Osteoblast (primary cell): ENCODE results near the gene SECTM1. TPM values are rescaled to one million over a fixed set of nuclear protein-coding genes. Genes with fewer than 3 reads are reported as not detected.
"Not testable (repeated sequence)": the region's sequence is repeated elsewhere in the genome, so short reads cannot be mapped to it uniquely, and the experiment has no call there.

Source experiments
- DNase-seq: peaks from one replicate; pipeline ENCODE4 v3.0.0; 2011; ENCODE audit warnings: low spot score, mixed read lengths; ENCODE audit not compliant: insufficient read length; ENCODE audit errors: missing footprints
- H2AFZ ChIP-seq: 2 replicates; pipeline ENCODE4 v1.6.0; 2011; ENCODE audit warnings: mild to moderate bottlenecking, low read length
- H3K27ac ChIP-seq: 2 replicates; pipeline ENCODE4 v1.5.1; 2011; ENCODE audit warnings: mild to moderate bottlenecking, low read depth, low read length, moderate library complexity
- H3K27me3 ChIP-seq: 2 replicates; pipeline ENCODE4 v1.6.0; 2012; ENCODE audit warnings: mild to moderate bottlenecking, control low read depth, inconsistent platforms, low read length, moderate library complexity; ENCODE audit not compliant: insufficient read depth
- H3K36me3 ChIP-seq: 2 replicates; pipeline ENCODE4 v1.5.1; 2011; ENCODE audit warnings: mild to moderate bottlenecking, low read length, control low read depth, moderate library complexity; ENCODE audit not compliant: insufficient read depth
- H3K4me1 ChIP-seq: 2 replicates; pipeline ENCODE4 v1.5.1; 2011; ENCODE audit warnings: mild to moderate bottlenecking, low read length, control low read depth, moderate library complexity; ENCODE audit not compliant: insufficient read depth
- H3K4me2 ChIP-seq: 2 replicates; pipeline ENCODE4 v1.6.0; 2011; ENCODE audit warnings: mild to moderate bottlenecking, low read length; ENCODE audit not compliant: insufficient read depth
- H3K4me3 ChIP-seq: fragments of 200-600 bp; sonication (generic); 3 replicates; pipeline ENCODE4 v1.5.1; 2012; ENCODE audit warnings: mild to moderate bottlenecking, low read length, inconsistent platforms; ENCODE audit not compliant: insufficient read depth
- H3K79me2 ChIP-seq: 2 replicates; pipeline ENCODE4 v1.6.0; 2012; ENCODE audit warnings: mild to moderate bottlenecking, low read length, control low read depth, inconsistent platforms; ENCODE audit not compliant: insufficient read depth
- H3K9me3 ChIP-seq: 2 replicates; pipeline ENCODE4 v1.5.1; 2011; ENCODE audit warnings: low read depth, low read length, control low read depth
- H4K20me1 ChIP-seq: 2 replicates; pipeline ENCODE4 v1.6.0; 2012; ENCODE audit warnings: mild to moderate bottlenecking, low read length, control low read depth; ENCODE audit not compliant: insufficient read depth
- total RNA-seq: library from RNA; depleted of rRNA; stranded (reverse); fragments of >200 nt; gene quantifications from 2 replicates; pipeline ENCODE4 v1.2.3, GENCODE V29; 2012
- TF ChIP-seq, protein P1 (sequence below): IDR thresholded peaks from 2 replicates; pipeline ENCODE4 v1.5.1; 2011; ENCODE audit warnings: mild to moderate bottlenecking, low read depth, low read length, moderate library complexity; ENCODE audit errors: extremely low read depth

SECTM1 gene
- total RNA-seq, 1 donor = 5.8 TPM

GRCh38 chr17:82365606-82366295 lies 32.2 kb upstream of the SECTM1 start:
- DNase-seq = peak; percentile 60

DNA sequence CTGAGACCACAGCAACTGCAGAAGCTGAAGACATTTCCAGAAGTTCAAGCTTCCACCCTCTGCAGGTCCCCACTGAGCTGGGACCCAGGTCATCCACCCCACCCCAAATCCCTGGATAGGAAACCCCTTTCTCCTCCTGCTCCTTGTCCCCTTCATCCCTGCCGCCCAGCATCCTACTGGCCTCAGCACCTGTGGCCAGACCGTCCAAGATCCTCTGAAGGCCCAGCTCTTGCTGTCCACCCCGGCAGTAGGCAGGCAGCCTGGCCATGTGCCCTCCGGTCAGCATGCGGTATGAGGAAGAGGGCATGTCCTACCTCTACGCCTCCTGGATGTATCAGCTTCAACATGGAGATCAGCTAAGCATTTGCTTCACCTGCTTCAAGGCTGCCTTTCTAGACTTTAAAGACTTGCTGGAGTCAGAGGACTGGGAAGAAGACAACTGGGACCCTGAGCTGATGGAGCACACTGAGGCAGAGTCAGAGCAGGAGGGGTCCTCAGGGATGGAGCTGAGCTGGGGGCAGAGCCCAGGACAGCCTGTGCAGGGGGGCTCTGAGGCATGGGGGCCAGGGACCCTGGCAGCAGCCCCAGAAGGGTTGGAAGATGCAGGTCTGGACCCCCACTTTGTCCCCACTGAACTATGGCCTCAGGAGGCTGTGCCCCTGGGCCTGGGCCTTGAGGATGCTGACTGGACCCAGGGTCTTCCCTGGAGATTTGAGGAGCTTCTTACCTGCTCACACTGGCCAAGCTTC lies 28.5 kb upstream of the SECTM1 start:
- H3K9me3 ChIP-seq = no peaks in the 10 kb centered on the region
- TF ChIP-seq, protein P1, sequence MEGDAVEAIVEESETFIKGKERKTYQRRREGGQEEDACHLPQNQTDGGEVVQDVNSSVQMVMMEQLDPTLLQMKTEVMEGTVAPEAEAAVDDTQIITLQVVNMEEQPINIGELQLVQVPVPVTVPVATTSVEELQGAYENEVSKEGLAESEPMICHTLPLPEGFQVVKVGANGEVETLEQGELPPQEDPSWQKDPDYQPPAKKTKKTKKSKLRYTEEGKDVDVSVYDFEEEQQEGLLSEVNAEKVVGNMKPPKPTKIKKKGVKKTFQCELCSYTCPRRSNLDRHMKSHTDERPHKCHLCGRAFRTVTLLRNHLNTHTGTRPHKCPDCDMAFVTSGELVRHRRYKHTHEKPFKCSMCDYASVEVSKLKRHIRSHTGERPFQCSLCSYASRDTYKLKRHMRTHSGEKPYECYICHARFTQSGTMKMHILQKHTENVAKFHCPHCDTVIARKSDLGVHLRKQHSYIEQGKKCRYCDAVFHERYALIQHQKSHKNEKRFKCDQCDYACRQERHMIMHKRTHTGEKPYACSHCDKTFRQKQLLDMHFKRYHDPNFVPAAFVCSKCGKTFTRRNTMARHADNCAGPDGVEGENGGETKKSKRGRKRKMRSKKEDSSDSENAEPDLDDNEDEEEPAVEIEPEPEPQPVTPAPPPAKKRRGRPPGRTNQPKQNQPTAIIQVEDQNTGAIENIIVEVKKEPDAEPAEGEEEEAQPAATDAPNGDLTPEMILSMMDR = no peak

More at GRCh38 chr17:82365606-82366295, 32.2 kb upstream of the SECTM1 start:
- H3K27me3 ChIP-seq = peaks cover 34% of the 10 kb centered on the region
- H3K4me1 ChIP-seq = no peaks in the 10 kb centered on the region
- H3K4me2 ChIP-seq = no peak overlapping the region
- H3K36me3 ChIP-seq = no peaks in the 10 kb centered on the region
- H3K4me3 ChIP-seq = no peak overlapping the region
- H2AFZ ChIP-seq = no peak overlapping the region
- H3K27ac ChIP-seq = no peak overlapping the region
- H3K79me2 ChIP-seq = no peaks in the 10 kb centered on the region
- TF ChIP-seq, protein P1 = no peak
- no peaks in the 10 kb centered on the region for H3K9me3 ChIP-seq
- no peaks in the 10 kb centered on the region for H4K20me1 ChIP-seq

GRCh38 chr17:82359451-82360074 lies 26.0 kb upstream of the SECTM1 start:
- H3K9me3 ChIP-seq, H3K36me3 ChIP-seq, H3K4me1 ChIP-seq, H4K20me1 ChIP-seq, H2AFZ ChIP-seq, H3K79me2 ChIP-seq, H3K4me2 ChIP-seq, H3K27ac ChIP-seq, H3K4me3 ChIP-seq: not testable (repeated sequence)
- peak; percentile 30 for DNase-seq
- peaks cover 20% of the 10 kb centered on the region for H3K27me3 ChIP-seq

More for the DNA sequence above, 28.5 kb upstream of the SECTM1 start:
- peak; percentile 46 for DNase-seq
- no peak overlapping the region for H3K4me3 ChIP-seq
- no peaks in the 10 kb centered on the region for H3K79me2 ChIP-seq
- no peak overlapping the region for H2AFZ ChIP-seq
- H3K36me3 ChIP-seq = no peaks in the 10 kb centered on the region
- H3K4me2 ChIP-seq = no peak overlapping the region
- no peaks in the 10 kb centered on the region for H3K4me1 ChIP-seq
- H4K20me1 ChIP-seq = no peaks in the 10 kb centered on the region
- peaks cover 16% of the 10 kb centered on the region for H3K27me3 ChIP-seq
- H3K27ac ChIP-seq = no peak overlapping the region

DNA sequence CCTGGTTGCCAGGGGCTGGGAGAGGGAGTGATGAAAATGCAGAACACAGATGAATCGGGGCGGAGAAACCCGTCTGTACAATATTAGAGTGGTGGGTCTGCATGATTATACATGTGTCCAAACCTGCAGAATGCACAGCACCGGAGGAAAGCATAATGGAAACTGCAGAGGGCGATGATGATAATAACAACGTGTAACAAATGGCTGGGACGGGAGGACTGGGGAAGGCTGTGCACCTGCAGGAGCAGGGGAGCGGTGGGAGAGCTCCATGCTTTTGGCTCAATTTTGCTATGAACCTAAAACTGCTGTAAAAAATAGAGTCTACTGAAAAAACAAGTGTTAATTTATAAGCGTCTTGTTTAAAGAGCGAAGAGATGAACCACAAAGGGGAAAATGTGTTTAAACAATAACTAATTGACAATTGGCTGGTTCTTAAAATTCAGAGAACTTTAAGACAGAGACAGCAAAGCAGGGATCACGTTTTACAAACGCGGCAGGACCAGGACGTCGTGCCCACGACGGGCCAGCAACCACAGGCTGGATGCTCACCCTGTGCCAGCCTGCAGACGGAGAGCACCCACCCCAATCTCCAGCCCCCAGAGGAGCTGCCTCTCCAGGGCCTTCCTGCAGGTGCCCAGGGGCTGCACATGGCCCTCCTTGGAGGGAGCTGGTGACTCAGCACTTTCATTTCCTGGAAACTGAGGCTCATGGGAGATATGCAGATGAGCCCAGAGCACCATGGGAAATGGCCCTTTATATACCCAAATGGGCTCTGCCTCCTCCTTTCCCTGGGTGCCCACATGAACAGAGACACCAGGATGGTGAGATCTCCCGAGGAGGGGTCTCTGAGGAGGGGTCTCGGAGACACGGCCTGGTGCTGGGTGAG lies 25.1 kb upstream of the SECTM1 start, which contains the start of gene TEX19:
TEX19 (plus strand) TSS at position 783 of the 886 bp plus-strand sequence. CDS start 2,904 bp downstream, outside the sequence.
- Histone ChIP-seq H3K9me3 (no peaks in the 10 kb centered on the region), H4K20me1 (no peaks in the 10 kb centered on the region), H3K4me1 (no peaks in the 10 kb centered on the region), H3K36me3 (no peaks in the 10 kb centered on the region), H3K27me3 (peaks cover 20% of the 10 kb centered on the region), H3K79me2 (no peaks in the 10 kb centered on the region), H3K4me2 (no peak within 1 kb of the TSS), H2AFZ (no peak within 1 kb of the TSS), H3K27ac (no peak within 1 kb of the TSS), H3K4me3 (no peak within 1 kb of the TSS)
- TF ChIP-seq, protein P1 = no peak
- DNase-seq = peak; percentile 43
